ENCODE results near the gene GATD1. TPM values are rescaled to one million over a fixed set of nuclear protein-coding genes. Genes with fewer than 3 reads are reported as not detected.

Gene GATD1
- total and polyA plus RNA-seq, 2 experiments from 2014 or later, result 39.3 to 51.0 TPM

DNA sequence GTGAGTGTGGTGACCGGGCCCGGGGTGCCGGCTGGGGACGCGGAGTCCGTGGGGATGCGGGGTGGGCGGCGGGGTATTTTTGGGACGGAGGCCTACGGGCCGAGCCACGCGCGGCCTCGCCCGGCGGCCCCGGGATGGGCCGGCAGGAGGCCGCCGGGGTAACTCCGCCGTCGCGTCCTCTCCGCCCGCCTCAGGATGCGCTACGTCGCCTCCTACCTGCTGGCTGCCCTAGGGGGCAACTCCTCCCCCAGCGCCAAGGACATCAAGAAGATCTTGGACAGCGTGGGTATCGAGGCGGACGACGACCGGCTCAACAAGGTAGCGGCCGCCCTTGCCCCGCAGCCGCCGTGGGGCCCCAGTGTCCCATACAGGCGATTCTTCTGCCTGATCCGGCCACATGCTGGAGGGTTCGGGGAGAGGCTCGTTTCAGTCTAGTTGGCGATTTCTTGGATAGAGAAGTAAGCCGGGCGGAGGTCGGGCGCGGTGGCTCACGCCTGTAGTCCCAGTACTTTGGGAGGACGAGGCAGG lies 32.8 kb upstream of the GATD1 start (continued):
- TF ChIP-seq, protein P1, sequence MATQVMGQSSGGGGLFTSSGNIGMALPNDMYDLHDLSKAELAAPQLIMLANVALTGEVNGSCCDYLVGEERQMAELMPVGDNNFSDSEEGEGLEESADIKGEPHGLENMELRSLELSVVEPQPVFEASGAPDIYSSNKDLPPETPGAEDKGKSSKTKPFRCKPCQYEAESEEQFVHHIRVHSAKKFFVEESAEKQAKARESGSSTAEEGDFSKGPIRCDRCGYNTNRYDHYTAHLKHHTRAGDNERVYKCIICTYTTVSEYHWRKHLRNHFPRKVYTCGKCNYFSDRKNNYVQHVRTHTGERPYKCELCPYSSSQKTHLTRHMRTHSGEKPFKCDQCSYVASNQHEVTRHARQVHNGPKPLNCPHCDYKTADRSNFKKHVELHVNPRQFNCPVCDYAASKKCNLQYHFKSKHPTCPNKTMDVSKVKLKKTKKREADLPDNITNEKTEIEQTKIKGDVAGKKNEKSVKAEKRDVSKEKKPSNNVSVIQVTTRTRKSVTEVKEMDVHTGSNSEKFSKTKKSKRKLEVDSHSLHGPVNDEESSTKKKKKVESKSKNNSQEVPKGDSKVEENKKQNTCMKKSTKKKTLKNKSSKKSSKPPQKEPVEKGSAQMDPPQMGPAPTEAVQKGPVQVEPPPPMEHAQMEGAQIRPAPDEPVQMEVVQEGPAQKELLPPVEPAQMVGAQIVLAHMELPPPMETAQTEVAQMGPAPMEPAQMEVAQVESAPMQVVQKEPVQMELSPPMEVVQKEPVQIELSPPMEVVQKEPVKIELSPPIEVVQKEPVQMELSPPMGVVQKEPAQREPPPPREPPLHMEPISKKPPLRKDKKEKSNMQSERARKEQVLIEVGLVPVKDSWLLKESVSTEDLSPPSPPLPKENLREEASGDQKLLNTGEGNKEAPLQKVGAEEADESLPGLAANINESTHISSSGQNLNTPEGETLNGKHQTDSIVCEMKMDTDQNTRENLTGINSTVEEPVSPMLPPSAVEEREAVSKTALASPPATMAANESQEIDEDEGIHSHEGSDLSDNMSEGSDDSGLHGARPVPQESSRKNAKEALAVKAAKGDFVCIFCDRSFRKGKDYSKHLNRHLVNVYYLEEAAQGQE (IDR thresholded peaks at IDR 0.05; ENCODE audit: unreplicated experiment), result no peak
- TF ChIP-seq, protein P2, sequence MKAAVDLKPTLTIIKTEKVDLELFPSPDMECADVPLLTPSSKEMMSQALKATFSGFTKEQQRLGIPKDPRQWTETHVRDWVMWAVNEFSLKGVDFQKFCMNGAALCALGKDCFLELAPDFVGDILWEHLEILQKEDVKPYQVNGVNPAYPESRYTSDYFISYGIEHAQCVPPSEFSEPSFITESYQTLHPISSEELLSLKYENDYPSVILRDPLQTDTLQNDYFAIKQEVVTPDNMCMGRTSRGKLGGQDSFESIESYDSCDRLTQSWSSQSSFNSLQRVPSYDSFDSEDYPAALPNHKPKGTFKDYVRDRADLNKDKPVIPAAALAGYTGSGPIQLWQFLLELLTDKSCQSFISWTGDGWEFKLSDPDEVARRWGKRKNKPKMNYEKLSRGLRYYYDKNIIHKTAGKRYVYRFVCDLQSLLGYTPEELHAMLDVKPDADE (IDR thresholded peaks at IDR 0.05), result no peak
- TF ChIP-seq CTCF (conservative IDR thresholded peaks at IDR 0.05; ENCODE audit: low read depth in 2 of 2), result no peak

DNA sequence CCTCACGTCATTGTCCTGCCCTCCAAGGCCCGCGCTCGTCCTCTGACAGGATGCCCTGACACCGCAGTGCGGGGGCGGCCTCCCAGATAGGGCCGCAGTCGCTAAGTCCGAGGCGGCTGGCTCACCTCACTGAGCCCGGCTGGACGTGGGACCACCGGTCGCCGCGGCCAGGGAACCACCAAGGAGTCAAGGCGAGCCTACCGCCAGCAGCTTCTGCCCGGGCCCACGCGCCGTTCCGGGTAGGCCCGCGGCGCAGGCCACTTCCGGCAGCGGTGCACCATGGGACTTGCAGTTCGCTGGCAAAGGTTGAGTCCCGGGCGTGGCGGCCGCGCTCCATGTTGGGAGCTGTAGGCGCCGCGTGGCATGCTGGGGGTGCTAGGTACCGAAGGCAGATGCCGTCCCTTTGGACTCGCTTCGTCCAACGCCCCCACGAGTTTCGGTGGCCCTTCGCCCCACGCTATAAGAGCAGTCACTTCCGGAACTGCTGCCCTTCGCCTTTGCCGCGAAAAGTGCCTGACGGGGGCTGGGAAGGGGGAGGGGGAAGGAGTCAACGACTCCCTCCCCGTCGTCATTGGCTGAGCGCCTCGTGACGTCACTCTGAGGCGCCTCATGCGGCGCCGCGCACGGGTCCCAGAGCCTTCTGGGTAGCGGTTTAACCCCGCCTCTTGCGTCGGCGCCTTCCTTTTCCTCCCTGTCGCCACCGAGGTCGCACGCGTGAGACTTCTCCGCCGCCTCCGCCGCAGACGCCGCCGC lies 32.2 kb upstream of the GATD1 start, which contains the start of gene RPLP2:
RPLP2 (plus strand) TSS at position 681 of the 753 bp plus-strand sequence. CDS start 268 bp downstream, outside the sequence.
- Mint-ChIP-seq H3K9me3 (peaks cover 5% of the 10 kb centered on the region; the same call in 1 of the 3 replicates), H3K4me3 (peak within 1 kb of the TSS; percentile 94), H3K4me1 (peaks cover 24% of the 10 kb centered on the region), H3K27me3 (ENCODE audit: insufficient read depth, low read depth, poor library complexity) (peaks cover 33% of the 10 kb centered on the region), H3K27ac (peak within 1 kb of the TSS; percentile 100), H3K36me3 (ENCODE audit: low read depth) (peaks cover 38% of the 10 kb centered on the region)
- peak; percentile 97 for DNase-seq (ENCODE audit: low spot score)
- Histone ChIP-seq H3K27ac (ENCODE audit: low read depth) (peak within 1 kb of the TSS; percentile 95), H3K27me3 (ENCODE audit: insufficient read depth) (no peaks in the 10 kb centered on the region), H3K79me2 (replicated peaks; ENCODE audit: insufficient read depth) (peaks cover 38% of the 10 kb centered on the region), H3K36me3 (ENCODE audit: insufficient read depth) (peaks cover 22% of the 10 kb centered on the region), H3K4me2 (peak within 1 kb of the TSS; percentile 99), H3K4me1 (ENCODE audit: insufficient read depth) (peaks cover 14% of the 10 kb centered on the region), H2AFZ (peak within 1 kb of the TSS; percentile 94), H3K4me3 (peak within 1 kb of the TSS; percentile 98), H4K20me1 (replicated peaks; ENCODE audit: insufficient read depth) (peaks cover 16% of the 10 kb centered on the region), H3F3A (replicated peaks; ENCODE audit: low read depth) (peaks cover 61% of the 10 kb centered on the region), H3K9me2 (ENCODE audit: insufficient read depth) (no peaks in the 10 kb centered on the region)
- peak; percentile 75 for ATAC-seq
- no peak for TF ChIP-seq CTCF (conservative IDR thresholded peaks at IDR 0.05; ENCODE audit: low read depth in 2 of 2)
- TF ChIP-seq, protein P1 (IDR thresholded peaks at IDR 0.05; ENCODE audit: unreplicated experiment), result no peak
- TF ChIP-seq, protein P2 (IDR thresholded peaks at IDR 0.05), result peak; percentile 96

Measured in GM23338 (cell line).